Breast epithelium (tissue), 4 donors: Measurements from ENCODE around the gene ELP2. TPM values are rescaled to one million over a fixed set of nuclear protein-coding genes. Genes with fewer than 3 reads are reported as not detected.

Experiments used
- DNase-seq, 2 donors: peaks; one replicate each; pipeline ENCODE4 v3.0.0-alpha.2; 2019; ENCODE audit warnings: low spot score in 2 of 2
- H3K27ac ChIP-seq, 2 donors: fragments of 200-600 bp; sonication (generic) in 1 of 2; one replicate each; pipeline ENCODE4 v1.5.1; 2016 to 2019; ENCODE audit warnings: mild to moderate bottlenecking in 1 of 2
- H3K27me3 ChIP-seq, 2 donors: fragments of 200-600 bp; sonication (generic) in 1 of 2; one replicate each; pipeline versions ENCODE4 v1.5.1 to v1.6.0; 2017 to 2019; ENCODE audit warnings: control low read depth in 1 of 2, mild to moderate bottlenecking in 1 of 2
- H3K36me3 ChIP-seq: fragments of 200-600 bp; one replicate; pipeline ENCODE4 v1.5.1; 2019
- H3K4me1 ChIP-seq, 2 donors: fragments of 200-600 bp; sonication (generic); one replicate each; pipeline ENCODE4 v1.5.1; 2016 to 2019; ENCODE audit warnings: control low read depth in 1 of 2
- H3K4me3 ChIP-seq, 3 donors: fragments of 200-600 bp; sonication (generic); 1 replicate in 2 of 3; 2 replicates in 1 of 3; pipeline ENCODE4 v1.5.1; 2016 to 2019; ENCODE audit warnings: mild to moderate bottlenecking in 3 of 3, moderate library complexity in 2 of 3
- H3K9me3 ChIP-seq, 2 donors: fragments of 200-600 bp; sonication (generic) in 1 of 2; one replicate each; pipeline ENCODE4 v1.5.1; 2016 to 2019; ENCODE audit warnings: control low read depth in 1 of 2
- CTCF ChIP-seq, 3 donors: fragments of 450-650 bp; IDR thresholded peaks; one replicate each; pipeline ENCODE4 v1.5.1; 2016 to 2017; ENCODE audit warnings: antibody characterized with exemption in 3 of 3, mild to moderate bottlenecking in 3 of 3, moderate library complexity in 3 of 3
- POLR2A ChIP-seq: fragments of 450-650 bp; IDR thresholded peaks from one replicate; pipeline ENCODE4 v1.6.1; 2016; ENCODE audit warnings: antibody characterized with exemption, mild to moderate bottlenecking, moderate library complexity
- POLR2AphosphoS5 ChIP-seq, 3 donors: sonication (generic); formaldehyde crosslinking; IDR thresholded peaks; one replicate each; pipeline ENCODE4 v1.6.1; 2017; ENCODE audit warnings: antibody characterized with exemption in 3 of 3
- intact Hi-C: fragments of 100-400 bp; cut with DNase I; formaldehyde crosslinking; loops from one replicate; pipeline ENCODE4 v1.15.1; 2023; ENCODE audit warnings: low total_unique reads
- total RNA-seq, 3 donors: library from RNA; depleted of rRNA; stranded (reverse); fragments of >200 nt; gene quantifications; one replicate each; pipeline ENCODE4 v1.1.0, GENCODE V29; 2016

The ELP2 gene
- total RNA-seq, 3 donors from 2014 or later: 66.9 to 165 (median 139) TPM

- intact Hi-C loops: no loop called here
- Histone ChIP-seq H3K4me3 (no peak overlapping the region), H3K27ac (no peak overlapping the region), H3K4me1 (no peaks in the 10 kb centered on the region), H3K9me3 (no peaks in the 10 kb centered on the region), H3K27me3 (no peaks in the 10 kb centered on the region), H3K36me3 (no peaks in the 10 kb centered on the region)
- TF ChIP-seq POLR2A (no peak), POLR2AphosphoS5 (IDR thresholded peaks at IDR 0.05) (no peak), CTCF (IDR thresholded peaks at IDR 0.05) (no peak)
- DNase-seq: peak in 1 of 2 donors; percentile 4
These were observed 70.1 kb downstream of the ELP2 start for GRCh38 chr18:36199691-36200295.

GRCh38 chr18:36200354-36200771, 70.7 kb downstream of the ELP2 start:
- peak in 1 of 2 donors; percentile 0 for DNase-seq
- Histone ChIP-seq H3K27me3 (no peaks in the 10 kb centered on the region), H3K4me1 (no peaks in the 10 kb centered on the region)

GRCh38 chr18:36201765-36202164, 72.1 kb downstream of the ELP2 start:
- TF ChIP-seq POLR2A (no peak), POLR2AphosphoS5 (IDR thresholded peaks at IDR 0.05) (no peak), CTCF (IDR thresholded peaks at IDR 0.05) (no peak)
- DNase-seq: no peak
- intact Hi-C loops: no loop called here
- no peak overlapping the region for H3K27ac ChIP-seq
- H3K4me1 ChIP-seq: no peaks in the 10 kb centered on the region
- H3K36me3 ChIP-seq: no peaks in the 10 kb centered on the region
- no peak overlapping the region for H3K4me3 ChIP-seq
- no peaks in the 10 kb centered on the region for H3K27me3 ChIP-seq
- H3K9me3 ChIP-seq: no peaks in the 10 kb centered on the region

More at GRCh38 chr18:36200354-36200771, 70.7 kb downstream of the ELP2 start:
- H3K36me3 ChIP-seq: no peaks in the 10 kb centered on the region
- H3K4me3 ChIP-seq: no peak overlapping the region
- H3K9me3 ChIP-seq: no peaks in the 10 kb centered on the region
- H3K27ac ChIP-seq: no peak overlapping the region
- intact Hi-C loops: no loop called here
- TF ChIP-seq POLR2A (no peak), CTCF (IDR thresholded peaks at IDR 0.05) (no peak), POLR2AphosphoS5 (IDR thresholded peaks at IDR 0.05) (no peak)

- TF ChIP-seq POLR2AphosphoS5 (IDR thresholded peaks at IDR 0.05) (no peak), POLR2A (no peak), CTCF (IDR thresholded peaks at IDR 0.05) (no peak)
- peak in 1 of 2 donors; percentile 5 for DNase-seq
- intact Hi-C loops: no loop called here
These were observed 73.7 kb downstream of the ELP2 start for GRCh38 chr18:36203360-36203895.

GRCh38 chr18:36205166-36205565, 75.5 kb downstream of the ELP2 start:
- DNase-seq: peak in 1 of 2 donors; percentile 1
- intact Hi-C loops: no loop called here
- H3K9me3 ChIP-seq: peaks cover 0 to 5% of the 10 kb centered on the region in 2 donors
- H3K36me3 ChIP-seq: no peaks in the 10 kb centered on the region
- no peak overlapping the region for H3K4me3 ChIP-seq
- H3K27ac ChIP-seq: no peak overlapping the region
- TF ChIP-seq POLR2A: no peak
- no peak for TF ChIP-seq CTCF (IDR thresholded peaks at IDR 0.05)
- no peak for TF ChIP-seq POLR2AphosphoS5 (IDR thresholded peaks at IDR 0.05)
- no peaks in the 10 kb centered on the region for H3K27me3 ChIP-seq
- no peaks in the 10 kb centered on the region for H3K4me1 ChIP-seq

More at GRCh38 chr18:36203360-36203895, 73.7 kb downstream of the ELP2 start:
- Histone ChIP-seq H3K27ac (no peak overlapping the region), H3K4me1 (no peaks in the 10 kb centered on the region), H3K27me3 (no peaks in the 10 kb centered on the region), H3K36me3 (no peaks in the 10 kb centered on the region), H3K9me3 (peaks cover 0 to 5% of the 10 kb centered on the region in 2 donors), H3K4me3 (no peak overlapping the region)
